Activated effector memory CD4-positive, alpha-beta T cell treated with Interleukin-2 at 50 U/mL for 16 hours (primary cell): Measurements from ENCODE around the gene IRX6.

Source experiments
- DNase-seq: peaks from one replicate; pipeline ENCODE4 v3.0.0-alpha.2; 2020

Gene IRX6

GRCh38 chr16:55367866-55368603 lies 44.0 kb downstream of the IRX6 start:
- DNase-seq: no peak

GRCh38 chr16:55369151-55369550 lies 45.1 kb downstream of the IRX6 start:
- no peak for DNase-seq

- no peak for DNase-seq
Observed at GRCh38 chr16:55370762-55371482, 46.9 kb downstream of the IRX6 start.

GRCh38 chr16:55372792-55373488 lies 48.9 kb downstream of the IRX6 start:
- DNase-seq: no peak

- no peak for DNase-seq
Observed at GRCh38 chr16:55373489-55373832, 49.5 kb downstream of the IRX6 start.

GRCh38 chr16:55376045-55376444 lies 52.0 kb downstream of the IRX6 start:
- no peak for DNase-seq

- no peak for DNase-seq
Observed at GRCh38 chr16:55376567-55377167, 52.7 kb downstream of the IRX6 start.

- DNase-seq: no peak
Observed at GRCh38 chr16:55377840-55378239, 53.8 kb downstream of the IRX6 start.

GRCh38 chr16:55378616-55379015 lies 54.6 kb downstream of the IRX6 start:
- DNase-seq: no peak

- no peak for DNase-seq
Observed at GRCh38 chr16:55379371-55379770, 55.4 kb downstream of the IRX6 start.

- no peak for DNase-seq
Observed at GRCh38 chr16:55379876-55380390, 55.9 kb downstream of the IRX6 start.
